HG02642 (cell line): ENCODE data around the gene SLC25A27.

Experiments used
- ATAC-seq: cut with Tn5 transposase; IDR thresholded peaks from one replicate; pipeline ENCODE4 v1.9.1; 2021; ENCODE audit warnings: mild to moderate bottlenecking; ENCODE audit not compliant: unreplicated experiment, poor library complexity

SLC25A27 gene

DNA sequence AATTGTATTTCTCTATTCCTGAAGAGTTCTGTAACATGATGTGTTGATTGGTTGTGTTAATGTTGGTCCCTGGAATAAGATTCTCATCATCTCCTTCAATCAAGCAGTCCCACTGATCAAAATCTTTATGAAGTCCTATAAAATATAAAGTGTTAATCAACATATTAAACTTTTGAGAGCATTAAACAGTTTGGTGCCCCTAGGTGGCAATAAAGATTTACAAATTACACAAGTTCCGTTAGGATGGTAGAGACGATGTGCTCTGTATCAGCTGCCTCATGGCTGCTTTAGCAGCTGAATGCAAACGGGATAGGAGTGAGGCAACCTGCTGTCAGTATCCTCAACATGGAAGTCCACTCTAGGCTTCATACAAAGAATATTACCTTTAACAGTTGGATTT lies 51.8 kb downstream of the SLC25A27 start:
- no peak for ATAC-seq

DNA sequence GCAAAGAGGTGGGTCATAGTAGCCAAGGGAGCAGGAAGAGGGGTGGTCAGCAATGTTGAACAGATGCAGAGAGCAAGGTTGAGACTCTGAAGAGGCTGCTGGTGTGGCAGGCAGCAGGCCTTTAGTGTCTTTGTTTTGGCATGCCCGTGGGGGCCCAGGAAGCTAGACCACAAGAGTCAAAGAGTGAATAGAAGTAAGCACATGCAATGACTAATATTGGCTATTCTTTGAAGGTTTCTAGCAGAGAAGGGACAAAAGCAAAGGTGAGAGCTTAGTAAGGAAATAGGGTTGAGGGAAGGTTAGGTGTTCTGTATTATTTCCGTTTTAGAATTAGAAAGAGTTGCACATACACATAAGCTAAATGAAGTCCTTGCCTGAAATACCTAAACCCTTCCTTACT lies 53.7 kb downstream of the SLC25A27 start:
- no peak for ATAC-seq

DNA sequence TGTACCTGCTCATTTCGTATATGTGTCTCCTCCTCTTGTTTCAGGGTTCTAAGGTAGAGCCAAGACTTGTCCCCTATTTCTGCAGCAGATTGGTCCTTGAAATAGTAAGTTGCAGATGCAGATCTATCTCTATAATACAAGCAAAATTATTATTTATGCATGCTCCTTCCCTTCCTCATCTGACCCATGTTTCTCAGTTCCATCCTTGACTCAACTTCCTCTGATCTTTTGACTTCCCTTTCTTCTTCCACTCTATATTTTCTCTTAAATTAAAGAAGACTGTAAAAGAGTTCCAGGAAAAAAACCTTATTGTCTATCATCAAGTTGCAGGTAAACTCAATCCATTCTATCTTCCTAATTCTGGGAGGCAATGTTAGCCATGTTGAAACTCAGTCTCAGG lies 58.7 kb downstream of the SLC25A27 start:
- ATAC-seq: no peak

DNA sequence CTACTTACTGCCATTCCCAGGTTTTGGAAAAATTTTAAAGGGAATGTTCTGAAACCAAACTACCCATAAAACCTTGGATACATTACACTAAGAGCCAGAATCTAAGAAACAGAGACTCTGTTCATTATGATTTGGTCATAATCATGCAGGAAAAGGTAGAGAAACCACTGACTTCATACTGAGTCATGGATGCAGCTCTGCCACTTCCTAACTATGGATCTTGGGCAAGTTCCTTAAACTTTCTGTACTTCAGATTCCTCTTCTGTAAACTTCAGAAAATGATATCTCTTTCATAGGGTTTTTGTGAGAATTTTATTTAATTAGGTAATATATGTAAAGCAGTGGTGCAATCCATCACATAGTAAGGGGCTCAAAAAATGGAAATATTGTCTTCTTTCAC lies 62.4 kb downstream of the SLC25A27 start:
- no peak for ATAC-seq

DNA sequence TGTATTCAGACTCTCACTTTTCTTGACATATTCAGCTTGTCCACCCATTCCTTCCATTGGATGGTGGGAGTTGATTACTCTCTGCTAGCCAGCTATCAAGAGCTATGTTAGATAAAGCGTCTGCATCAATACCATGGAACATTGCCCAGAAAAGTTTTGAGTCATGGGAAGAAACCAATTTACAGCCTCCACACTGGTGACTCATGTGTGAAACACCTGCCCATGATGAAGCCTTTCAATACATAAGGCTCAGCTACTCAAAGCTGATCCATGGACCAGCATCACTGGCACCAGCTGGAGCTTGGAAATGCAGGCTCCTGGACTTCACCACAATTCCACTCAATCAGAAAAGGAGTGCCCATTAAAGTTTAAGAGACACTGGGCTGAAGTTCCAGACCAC lies 66.3 kb downstream of the SLC25A27 start:
- ATAC-seq: no peak

DNA sequence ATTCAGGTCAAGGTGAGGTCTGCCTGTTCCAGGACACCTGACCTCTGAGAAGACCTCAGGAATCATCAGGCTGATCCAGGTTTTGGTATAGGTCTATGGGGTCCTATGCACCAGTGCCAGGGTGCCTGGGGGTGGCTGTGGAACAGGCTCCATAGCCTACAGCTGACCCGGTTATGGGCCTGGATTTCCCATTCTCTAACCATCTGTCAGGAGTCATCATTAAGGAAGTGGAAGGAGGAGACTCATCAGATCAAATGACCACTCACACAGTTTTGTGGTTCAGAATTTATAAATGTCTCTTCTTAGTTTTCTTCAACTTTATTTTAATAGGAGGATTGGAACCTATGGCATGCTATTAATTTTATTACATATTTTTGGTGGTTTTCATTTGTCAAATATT lies 67.6 kb downstream of the SLC25A27 start:
- ATAC-seq: no peak
